HepG2 (cell line): Measurements from ENCODE around the gene VAV2. TPM values are rescaled to one million over a fixed set of nuclear protein-coding genes. Genes with fewer than 3 reads are reported as not detected.

Experiments
- CHD4 ChIP-seq: fragments of 200-600 bp; sonication (generic); IDR thresholded peaks from 2 replicates; pipeline ENCODE4 v1.7.0; 2017; ENCODE audit warnings: mild to moderate bottlenecking, low read length, borderline replicate concordance
- HINFP ChIP-seq: sonication (generic); formaldehyde crosslinking; IDR thresholded peaks from 2 replicates; pipeline ENCODE4 v1.4.0; 2020; ENCODE audit warnings: low read depth, mild to moderate bottlenecking, missing genetic modification reagents
- HNRNPLL ChIP-seq: fragments of 200-400 bp; formaldehyde crosslinking; IDR thresholded peaks from 2 replicates; pipeline ENCODE4 v1.6.1; 2017; ENCODE audit warnings: mild to moderate bottlenecking, low read depth, low read length; ENCODE audit not compliant: poor library complexity, severe bottlenecking
- KAT7 ChIP-seq: IDR thresholded peaks from 2 replicates; pipeline ENCODE4 v1.6.1; 2018; ENCODE audit warnings: borderline replicate concordance, missing compliant biosample characterization
- KAT8 ChIP-seq: IDR thresholded peaks from 2 replicates; pipeline ENCODE4 v1.6.1; 2016; ENCODE audit warnings: missing genetic modification reagents, missing compliant biosample characterization
- KMT2A ChIP-seq: sonication (generic); formaldehyde crosslinking; IDR thresholded peaks from 2 replicates; pipeline ENCODE4 v1.4.0; 2020; ENCODE audit warnings: missing genetic modification reagents
- MLXIP ChIP-seq: sonication (generic); formaldehyde crosslinking; IDR thresholded peaks from 2 replicates; pipeline ENCODE4 v1.9.0; 2021; ENCODE audit warnings: missing genetic modification reagents, borderline replicate concordance
- MTF2 ChIP-seq: sonication (generic); formaldehyde crosslinking; IDR thresholded peaks from 2 replicates; pipeline ENCODE4 v1.5.0; 2020; ENCODE audit warnings: missing genetic modification reagents, borderline replicate concordance
- STAT5B ChIP-seq: sonication (generic); formaldehyde crosslinking; IDR thresholded peaks from 2 replicates; pipeline ENCODE4 v1.4.0; 2020; ENCODE audit warnings: missing genetic modification reagents
- ZNF331 ChIP-seq: sonication (generic); formaldehyde crosslinking; IDR thresholded peaks from 2 replicates; pipeline ENCODE4 v1.4.0; 2020; ENCODE audit warnings: missing genetic modification reagents
- ZNF350 ChIP-seq: sonication (generic); formaldehyde crosslinking; IDR thresholded peaks from 2 replicates; pipeline ENCODE4 v1.4.0; 2020; ENCODE audit warnings: mild to moderate bottlenecking, low read depth, missing genetic modification reagents, borderline replicate concordance
- ZNF552 ChIP-seq: sonication (generic); formaldehyde crosslinking; IDR thresholded peaks from 2 replicates; pipeline ENCODE4 v1.9.0; 2022; ENCODE audit warnings: missing genetic modification reagents, mild to moderate bottlenecking, borderline replicate concordance
- ZNF773 ChIP-seq: sonication (generic); formaldehyde crosslinking; IDR thresholded peaks from 2 replicates; pipeline ENCODE4 v1.4.0; 2020; ENCODE audit warnings: missing genetic modification reagents, borderline replicate concordance
- ZNF850 ChIP-seq: sonication (generic); formaldehyde crosslinking; conservative IDR thresholded peaks from 2 replicates; pipeline ENCODE4 v1.9.0; 2021; ENCODE audit warnings: mild to moderate bottlenecking, missing genetic modification reagents
- polyA plus RNA-seq, 8 experiments: library from polyadenylated mRNA; depleted of rRNA in 3 of 8; stranded (reverse) in 7 of 8; unstranded in 1 of 8; fragments of >200 nt; fragmentation: Illumina TruSeq in 4 of 8; extraction: Trizol in 4 of 8; gene quantifications; 2 replicates each; pipeline versions ENCODE4 v1.2.1 to v1.2.3, GENCODE V29; 2011 to 2016; ENCODE audit warnings: low read depth in 4 of 8, missing spikeins in 1 of 8, mixed read lengths in 1 of 8; ENCODE audit not compliant: insufficient read depth in 1 of 8
- total RNA-seq, 5 experiments: library from RNA; depleted of rRNA; stranded (reverse); fragments of >200 nt; fragmentation: Illumina TruSeq; extraction: Trizol; gene quantifications; 2 replicates each; pipeline ENCODE4 v1.2.3, GENCODE V29; 2016; ENCODE audit warnings: low read depth in 1 of 5
- TF ChIP-seq, protein P1 (sequence below): sonication (generic); formaldehyde crosslinking; IDR thresholded peaks from 2 replicates; pipeline ENCODE4 v1.4.0; 2020; ENCODE audit warnings: missing genetic modification reagents
- TF ChIP-seq, protein P2 (sequence below): sonication (generic); formaldehyde crosslinking; IDR thresholded peaks from 2 replicates; pipeline ENCODE4 v1.9.0; 2021; ENCODE audit warnings: missing genetic modification reagents, borderline replicate concordance
- TF ChIP-seq, protein P3 (sequence below): sonication (generic); formaldehyde crosslinking; IDR thresholded peaks from 2 replicates; pipeline ENCODE4 v1.4.0; 2020; ENCODE audit warnings: missing genetic modification reagents, borderline replicate concordance

VAV2 gene
- total and polyA plus RNA-seq, 2 of the 13 experiments (the other 11 are each of a cell fraction or from before 2014, with no cell fraction given): 22.5 to 22.9 TPM

GRCh38 chr9:133990366-133991213 lies 1.5 kb downstream of the VAV2 start (continued):
- TF ChIP-seq STAT5B (CRISPR knock-in tag) (no peak), HNRNPLL (no peak), ZNF552 (CRISPR knock-in tag) (no peak), KAT7 (CRISPR knock-in tag) (peak; percentile 59; the same call in 1 of the 2 replicates), ZNF350 (peak; percentile 53; the same call in 1 of the 2 replicates), MTF2 (no peak), ZNF773 (no peak), CHD4 (no peak), KAT8 (CRISPR knock-in tag) (no peak), ZNF331 (CRISPR knock-in tag) (peak; percentile 35; the same call in 1 of the 2 replicates), KMT2A (CRISPR knock-in tag) (peak; percentile 53; the same call in 1 of the 2 replicates), ZNF850 (no peak), HINFP (CRISPR knock-in tag) (0 out of 2 replicates have a peak, but pooled peaks have one; percentile 56), MLXIP (CRISPR knock-in tag) (no peak)
- TF ChIP-seq, protein P1, sequence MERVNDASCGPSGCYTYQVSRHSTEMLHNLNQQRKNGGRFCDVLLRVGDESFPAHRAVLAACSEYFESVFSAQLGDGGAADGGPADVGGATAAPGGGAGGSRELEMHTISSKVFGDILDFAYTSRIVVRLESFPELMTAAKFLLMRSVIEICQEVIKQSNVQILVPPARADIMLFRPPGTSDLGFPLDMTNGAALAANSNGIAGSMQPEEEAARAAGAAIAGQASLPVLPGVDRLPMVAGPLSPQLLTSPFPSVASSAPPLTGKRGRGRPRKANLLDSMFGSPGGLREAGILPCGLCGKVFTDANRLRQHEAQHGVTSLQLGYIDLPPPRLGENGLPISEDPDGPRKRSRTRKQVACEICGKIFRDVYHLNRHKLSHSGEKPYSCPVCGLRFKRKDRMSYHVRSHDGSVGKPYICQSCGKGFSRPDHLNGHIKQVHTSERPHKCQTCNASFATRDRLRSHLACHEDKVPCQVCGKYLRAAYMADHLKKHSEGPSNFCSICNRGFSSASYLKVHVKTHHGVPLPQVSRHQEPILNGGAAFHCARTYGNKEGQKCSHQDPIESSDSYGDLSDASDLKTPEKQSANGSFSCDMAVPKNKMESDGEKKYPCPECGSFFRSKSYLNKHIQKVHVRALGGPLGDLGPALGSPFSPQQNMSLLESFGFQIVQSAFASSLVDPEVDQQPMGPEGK (CRISPR knock-in tag): peak; percentile 91
- TF ChIP-seq, protein P2, sequence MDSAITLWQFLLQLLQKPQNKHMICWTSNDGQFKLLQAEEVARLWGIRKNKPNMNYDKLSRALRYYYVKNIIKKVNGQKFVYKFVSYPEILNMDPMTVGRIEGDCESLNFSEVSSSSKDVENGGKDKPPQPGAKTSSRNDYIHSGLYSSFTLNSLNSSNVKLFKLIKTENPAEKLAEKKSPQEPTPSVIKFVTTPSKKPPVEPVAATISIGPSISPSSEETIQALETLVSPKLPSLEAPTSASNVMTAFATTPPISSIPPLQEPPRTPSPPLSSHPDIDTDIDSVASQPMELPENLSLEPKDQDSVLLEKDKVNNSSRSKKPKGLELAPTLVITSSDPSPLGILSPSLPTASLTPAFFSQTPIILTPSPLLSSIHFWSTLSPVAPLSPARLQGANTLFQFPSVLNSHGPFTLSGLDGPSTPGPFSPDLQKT (CRISPR knock-in tag): no peak
- TF ChIP-seq, protein P3, sequence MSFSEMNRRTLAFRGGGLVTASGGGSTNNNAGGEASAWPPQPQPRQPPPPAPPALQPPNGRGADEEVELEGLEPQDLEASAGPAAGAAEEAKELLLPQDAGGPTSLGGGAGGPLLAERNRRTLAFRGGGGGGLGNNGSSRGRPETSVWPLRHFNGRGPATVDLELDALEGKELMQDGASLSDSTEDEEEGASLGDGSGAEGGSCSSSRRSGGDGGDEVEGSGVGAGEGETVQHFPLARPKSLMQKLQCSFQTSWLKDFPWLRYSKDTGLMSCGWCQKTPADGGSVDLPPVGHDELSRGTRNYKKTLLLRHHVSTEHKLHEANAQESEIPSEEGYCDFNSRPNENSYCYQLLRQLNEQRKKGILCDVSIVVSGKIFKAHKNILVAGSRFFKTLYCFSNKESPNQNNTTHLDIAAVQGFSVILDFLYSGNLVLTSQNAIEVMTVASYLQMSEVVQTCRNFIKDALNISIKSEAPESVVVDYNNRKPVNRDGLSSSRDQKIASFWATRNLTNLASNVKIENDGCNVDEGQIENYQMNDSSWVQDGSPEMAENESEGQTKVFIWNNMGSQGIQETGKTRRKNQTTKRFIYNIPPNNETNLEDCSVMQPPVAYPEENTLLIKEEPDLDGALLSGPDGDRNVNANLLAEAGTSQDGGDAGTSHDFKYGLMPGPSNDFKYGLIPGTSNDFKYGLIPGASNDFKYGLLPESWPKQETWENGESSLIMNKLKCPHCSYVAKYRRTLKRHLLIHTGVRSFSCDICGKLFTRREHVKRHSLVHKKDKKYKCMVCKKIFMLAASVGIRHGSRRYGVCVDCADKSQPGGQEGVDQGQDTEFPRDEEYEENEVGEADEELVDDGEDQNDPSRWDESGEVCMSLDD (CRISPR knock-in tag): 0 out of 2 replicates have a peak, but pooled peaks have one; percentile 6
